Type B pancreatic cell (in vitro differentiated cells): Measurements from ENCODE around the gene SCD. TPM values are rescaled to one million over a fixed set of nuclear protein-coding genes. Genes with fewer than 3 reads are reported as not detected.

Experiments used
- DNase-seq: peaks from one replicate; pipeline ENCODE4 v3.0.0; 2021; ENCODE audit warnings: mixed read lengths; ENCODE audit not compliant: unreplicated experiment; ENCODE audit errors: extremely low spot score
- H3K27ac Mint-ChIP-seq: 2 replicates; pipeline ENCODE4 v1.8.0; 2021; ENCODE audit warnings: mild to moderate bottlenecking, mixed read lengths
- H3K27me3 Mint-ChIP-seq: 2 replicates; pipeline ENCODE4 v1.8.0; 2021; ENCODE audit warnings: mixed read lengths
- H3K36me3 Mint-ChIP-seq: 2 replicates; pipeline ENCODE4 v1.8.0; 2021; ENCODE audit warnings: mixed read lengths
- H3K4me1 Mint-ChIP-seq: one replicate; pipeline ENCODE4 v1.8.0; 2021; ENCODE audit warnings: mixed read lengths; ENCODE audit not compliant: unreplicated experiment
- H3K4me3 Mint-ChIP-seq: 2 replicates; pipeline ENCODE4 v1.8.0; 2021; ENCODE audit warnings: mild to moderate bottlenecking, mixed read lengths
- H3K9me3 Mint-ChIP-seq: 2 replicates; pipeline ENCODE4 v1.8.0; 2021; ENCODE audit warnings: mixed read lengths
- total RNA-seq: library from RNA; stranded (reverse); gene quantifications from 2 replicates; pipeline ENCODE4 v1.2.1, GENCODE V29; 2021; ENCODE audit warnings: low replicate concordance
- TF ChIP-seq, protein P1 (sequence below): fragments of 200-600 bp; sonication (generic); conservative IDR thresholded peaks from 2 replicates; pipeline ENCODE4 v1.5.0; 2021; ENCODE audit warnings: antibody characterized with exemption, mild to moderate bottlenecking

SCD gene
- total RNA-seq, 1 donor from 2014 or later: 255 TPM

DNA sequence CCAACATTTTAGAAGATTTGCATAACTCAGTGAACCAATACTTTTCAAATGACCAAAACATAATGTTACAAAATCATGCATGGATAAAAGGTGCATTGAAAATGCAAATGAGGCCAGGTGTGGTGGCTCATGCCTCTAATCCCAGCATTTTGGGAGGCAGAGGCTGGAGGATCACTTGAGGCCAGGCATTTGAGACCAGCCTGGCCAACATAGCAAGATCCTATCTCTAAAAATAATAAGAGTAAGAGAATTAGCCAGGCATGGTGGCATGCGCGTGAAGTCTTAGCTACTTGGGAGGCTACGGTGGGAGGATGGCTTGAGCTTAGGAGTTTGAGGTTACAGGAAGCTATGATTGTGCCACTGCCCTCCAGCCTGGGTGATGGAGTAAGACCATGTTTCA lies 33.4 kb downstream of the SCD start:
- Mint-ChIP-seq H3K4me3 (no peak overlapping the region), H3K27ac (no peak overlapping the region), H3K9me3 (no peaks in the 10 kb centered on the region), H3K4me1 (peaks cover 4% of the 10 kb centered on the region), H3K27me3 (no peaks in the 10 kb centered on the region), H3K36me3 (peaks cover 28% of the 10 kb centered on the region)
- no peak for DNase-seq
- TF ChIP-seq, protein P1, sequence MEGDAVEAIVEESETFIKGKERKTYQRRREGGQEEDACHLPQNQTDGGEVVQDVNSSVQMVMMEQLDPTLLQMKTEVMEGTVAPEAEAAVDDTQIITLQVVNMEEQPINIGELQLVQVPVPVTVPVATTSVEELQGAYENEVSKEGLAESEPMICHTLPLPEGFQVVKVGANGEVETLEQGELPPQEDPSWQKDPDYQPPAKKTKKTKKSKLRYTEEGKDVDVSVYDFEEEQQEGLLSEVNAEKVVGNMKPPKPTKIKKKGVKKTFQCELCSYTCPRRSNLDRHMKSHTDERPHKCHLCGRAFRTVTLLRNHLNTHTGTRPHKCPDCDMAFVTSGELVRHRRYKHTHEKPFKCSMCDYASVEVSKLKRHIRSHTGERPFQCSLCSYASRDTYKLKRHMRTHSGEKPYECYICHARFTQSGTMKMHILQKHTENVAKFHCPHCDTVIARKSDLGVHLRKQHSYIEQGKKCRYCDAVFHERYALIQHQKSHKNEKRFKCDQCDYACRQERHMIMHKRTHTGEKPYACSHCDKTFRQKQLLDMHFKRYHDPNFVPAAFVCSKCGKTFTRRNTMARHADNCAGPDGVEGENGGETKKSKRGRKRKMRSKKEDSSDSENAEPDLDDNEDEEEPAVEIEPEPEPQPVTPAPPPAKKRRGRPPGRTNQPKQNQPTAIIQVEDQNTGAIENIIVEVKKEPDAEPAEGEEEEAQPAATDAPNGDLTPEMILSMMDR: no peak

DNA sequence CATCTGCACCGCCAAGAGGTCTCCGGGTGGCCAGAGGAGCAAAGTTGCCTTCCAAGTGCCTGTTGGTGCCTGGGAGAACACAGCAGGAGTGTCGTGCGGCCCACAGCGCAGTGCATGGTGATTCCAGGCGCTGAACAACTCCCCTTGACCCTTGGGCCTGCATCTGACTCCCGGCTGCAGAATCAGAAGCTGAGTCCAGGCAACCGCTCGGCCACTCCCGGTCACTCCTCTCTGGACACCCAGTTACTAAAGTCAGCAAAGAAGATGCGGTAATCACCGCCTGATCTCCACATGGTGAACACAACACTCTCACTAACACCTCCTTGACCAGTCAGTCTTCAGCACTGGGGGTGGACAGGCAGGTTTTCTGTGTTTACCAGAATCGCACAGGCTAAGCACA lies 35.5 kb downstream of the SCD start:
- no peaks in the 10 kb centered on the region for H3K27me3 Mint-ChIP-seq
- no peaks in the 10 kb centered on the region for H3K4me1 Mint-ChIP-seq
- H3K9me3 Mint-ChIP-seq: no peaks in the 10 kb centered on the region
- H3K27ac Mint-ChIP-seq: no peak overlapping the region
- H3K4me3 Mint-ChIP-seq: no peak overlapping the region
- TF ChIP-seq, protein P1: no peak
- DNase-seq: no peak
- H3K36me3 Mint-ChIP-seq: peaks cover 38% of the 10 kb centered on the region

DNA sequence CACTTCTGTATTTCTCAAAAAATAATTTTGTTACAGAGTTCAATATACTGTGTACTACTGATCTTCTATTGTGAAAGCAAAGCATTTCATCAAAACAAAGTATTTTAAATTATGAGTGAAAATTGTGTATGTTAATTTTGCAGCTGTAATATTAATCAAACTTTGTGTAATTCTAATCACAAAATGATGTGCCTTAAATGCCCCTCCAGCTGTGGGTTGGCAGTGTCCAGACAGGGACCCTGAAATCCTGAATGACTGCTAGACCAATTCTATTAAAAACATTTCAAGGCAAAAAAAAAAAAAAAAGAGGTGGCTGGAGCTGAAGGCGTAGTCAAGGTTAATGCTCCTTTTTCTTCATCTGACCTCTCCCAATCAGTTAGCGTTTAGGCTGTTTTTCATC lies 36.2 kb downstream of the SCD start:
- no peaks in the 10 kb centered on the region for H3K9me3 Mint-ChIP-seq
- TF ChIP-seq, protein P1: no peak

DNA sequence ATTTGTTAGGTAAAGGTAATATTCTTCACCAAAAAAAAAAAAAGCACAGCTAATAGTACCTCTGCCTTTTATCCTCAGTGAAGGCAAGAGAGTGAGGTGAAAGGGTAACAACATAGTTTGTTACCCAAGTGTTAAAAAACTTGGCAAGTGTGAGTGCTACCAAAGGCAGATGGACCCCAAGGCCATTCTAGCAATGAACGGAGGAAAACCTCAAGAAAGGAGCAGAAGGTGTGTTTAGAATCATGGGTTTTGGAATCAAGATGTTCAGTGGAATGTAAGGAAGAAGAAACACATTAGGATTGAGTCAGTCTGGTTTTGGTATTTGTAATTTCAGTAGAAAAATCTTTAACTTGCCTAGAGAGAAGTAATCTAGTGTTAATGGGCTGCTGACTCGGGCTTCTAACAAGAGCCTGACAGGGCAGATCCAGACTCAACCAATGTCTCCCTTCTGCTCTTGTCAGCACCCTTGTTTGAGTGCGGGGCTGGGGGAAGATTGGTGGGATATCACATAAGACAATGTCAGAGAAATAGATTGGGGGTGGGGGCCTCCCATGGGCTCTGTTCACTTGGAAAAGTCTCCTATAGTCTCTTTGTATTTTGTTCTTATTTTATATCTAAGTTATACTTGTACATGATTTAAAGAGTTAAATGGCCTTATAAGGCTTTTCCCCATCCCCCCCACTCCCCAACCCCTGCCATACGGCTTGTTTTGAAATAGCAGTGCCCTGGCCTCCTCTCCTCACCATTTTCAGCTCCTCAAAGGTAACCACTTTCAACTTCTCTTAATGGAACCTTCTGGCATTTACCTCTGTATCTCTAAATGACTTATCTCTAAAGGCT lies 44.4 kb downstream of the SCD start:
- H3K9me3 Mint-ChIP-seq: no peaks in the 10 kb centered on the region
- no peak overlapping the region for H3K27ac Mint-ChIP-seq
- H3K4me3 Mint-ChIP-seq: no peak overlapping the region
- TF ChIP-seq, protein P1: no peak
- H3K4me1 Mint-ChIP-seq: no peaks in the 10 kb centered on the region
- H3K27me3 Mint-ChIP-seq: no peaks in the 10 kb centered on the region
- DNase-seq: no peak
- peaks cover 11% of the 10 kb centered on the region for H3K36me3 Mint-ChIP-seq

More for the DNA sequence above, 36.2 kb downstream of the SCD start:
- Mint-ChIP-seq H3K27ac (no peak overlapping the region), H3K4me3 (no peak overlapping the region), H3K27me3 (no peaks in the 10 kb centered on the region), H3K36me3 (peaks cover 45% of the 10 kb centered on the region), H3K4me1 (no peaks in the 10 kb centered on the region)
- no peak for DNase-seq

DNA sequence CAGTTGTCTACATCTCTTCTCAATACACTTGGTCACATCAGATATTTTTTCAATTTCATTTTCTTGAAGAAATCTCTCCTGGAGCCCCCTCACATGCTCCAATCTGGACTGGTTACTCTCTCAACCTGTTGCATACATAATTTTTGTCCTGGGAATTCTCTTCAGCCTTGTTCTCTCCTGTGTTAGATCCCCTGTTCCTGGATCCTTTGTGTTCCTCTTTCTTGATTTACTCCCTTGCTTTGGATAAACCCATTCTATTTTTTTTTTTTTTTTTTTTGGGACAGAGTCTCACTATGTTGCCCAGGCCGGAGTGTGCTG lies 45.6 kb downstream of the SCD start:
- Mint-ChIP-seq H3K9me3 (no peaks in the 10 kb centered on the region), H3K4me3 (no peak overlapping the region), H3K36me3 (peaks cover 7% of the 10 kb centered on the region), H3K27ac (no peak overlapping the region), H3K27me3 (no peaks in the 10 kb centered on the region), H3K4me1 (no peaks in the 10 kb centered on the region)
- TF ChIP-seq, protein P1: no peak
- DNase-seq: no peak
